AML-193 (cell line): Measurements from ENCODE around the gene SLC22A2.

Experiments used
- DNase-seq, 2 experiments: peaks; one replicate each; lab custom pipeline; 2025; lab: John Stamatoyannopoulos, UW

SLC22A2 gene

GRCh38 chr6:160207618-160208017, 51.0 kb downstream of the SLC22A2 start:
- DNase-seq, result no peak

- DNase-seq, result no peak
Measured at GRCh38 chr6:160204710-160205109, 53.9 kb downstream of the SLC22A2 start.

- DNase-seq, result no peak
Measured at GRCh38 chr6:160203953-160204352, 54.7 kb downstream of the SLC22A2 start.

GRCh38 chr6:160203522-160203921, 55.1 kb downstream of the SLC22A2 start:
- no peak for DNase-seq

- DNase-seq, result no peak
Measured at GRCh38 chr6:160203076-160203475, 55.5 kb downstream of the SLC22A2 start.

GRCh38 chr6:160202411-160202810, 56.2 kb downstream of the SLC22A2 start:
- DNase-seq, result no peak

- no peak for DNase-seq
Measured at GRCh38 chr6:160201061-160201460, 57.6 kb downstream of the SLC22A2 start.

GRCh38 chr6:160198606-160199211, 59.9 kb downstream of the SLC22A2 start:
- no peak for DNase-seq

- DNase-seq, result no peak
Measured at GRCh38 chr6:160197662-160198061, 61.0 kb downstream of the SLC22A2 start.

GRCh38 chr6:160194808-160195207, 63.8 kb downstream of the SLC22A2 start:
- no peak for DNase-seq

- DNase-seq, result no peak
Measured at GRCh38 chr6:160192840-160193239, 65.8 kb downstream of the SLC22A2 start.

- DNase-seq, result no peak
Measured at GRCh38 chr6:160190973-160191372, 67.6 kb downstream of the SLC22A2 start.

- DNase-seq, result no peak
Measured at GRCh38 chr6:160190081-160190480, 68.5 kb downstream of the SLC22A2 start.

GRCh38 chr6:160188773-160189172, 69.8 kb downstream of the SLC22A2 start:
- DNase-seq, result no peak

GRCh38 chr6:160180706-160181105, 77.9 kb downstream of the SLC22A2 start:
- DNase-seq, result no peak

GRCh38 chr6:160178271-160178670, 80.3 kb downstream of the SLC22A2 start:
- DNase-seq, result no peak

GRCh38 chr6:160177220-160177619, 81.4 kb downstream of the SLC22A2 start:
- no peak for DNase-seq

GRCh38 chr6:160174681-160175080, 83.9 kb downstream of the SLC22A2 start:
- no peak for DNase-seq

- DNase-seq, result no peak
Measured at GRCh38 chr6:160173806-160174527, 84.7 kb downstream of the SLC22A2 start.

- no peak for DNase-seq
Measured at GRCh38 chr6:160172704-160173103, 85.9 kb downstream of the SLC22A2 start.

GRCh38 chr6:160170018-160170680, 88.5 kb downstream of the SLC22A2 start:
- DNase-seq, result no peak

GRCh38 chr6:160167604-160168399, 90.8 kb downstream of the SLC22A2 start:
- DNase-seq, result no peak
